Hippocampal formation (tissue), 2 donors: ENCODE data around the gene BLTP3B.
"Not testable (repeated sequence)": the region's sequence is repeated elsewhere in the genome, so short reads cannot be mapped to it uniquely, and the experiment has no call there.

Source experiments
- DNase-seq, 2 donors: peaks; one replicate each; lab custom pipeline; 2025; lab: John Stamatoyannopoulos, UW

Gene BLTP3B

GRCh38 chr12:100142851-100143559 lies at the start of gene BLTP3B:
BLTP3B (minus strand) TSS chr12:100142874; CDS start chr12:100142635, 239 bp downstream.
- DNase-seq, result peak; percentile 86 to 92

DNA sequence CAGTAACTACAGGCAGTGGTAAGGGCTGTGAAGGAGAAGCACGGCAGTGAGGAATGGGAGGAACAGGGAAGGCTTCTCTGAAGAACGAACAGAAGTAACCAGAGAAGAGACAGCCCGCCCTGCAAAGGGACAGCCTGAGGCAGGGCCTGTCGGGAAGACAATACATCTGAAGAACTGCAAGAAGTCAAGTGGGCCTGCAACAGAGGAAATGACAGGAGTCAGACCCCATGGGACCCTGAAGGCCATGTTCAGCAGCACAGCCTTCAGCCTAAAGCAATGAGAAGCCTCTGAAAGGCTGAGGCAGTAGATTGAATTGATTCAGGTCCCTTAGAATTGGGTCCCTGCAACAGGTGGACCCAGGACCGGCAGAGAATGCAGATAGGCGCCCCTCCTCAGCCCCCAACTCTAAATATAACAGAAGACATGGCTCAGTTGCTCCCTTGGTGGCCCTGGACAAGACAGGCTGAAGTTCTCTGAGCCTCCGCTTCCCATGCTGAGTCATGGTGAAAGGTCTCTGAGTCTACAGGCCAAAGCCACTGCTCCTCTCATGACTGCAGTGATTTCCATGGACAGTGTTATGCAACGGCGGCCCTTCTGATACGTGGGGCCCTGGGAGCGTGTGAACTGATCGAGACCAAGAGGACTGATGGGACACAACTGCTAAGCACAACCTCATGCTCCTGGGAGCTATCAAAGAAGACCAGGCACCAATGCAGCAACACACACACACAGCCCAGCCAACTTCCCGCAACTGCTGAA lies 47.1 kb upstream of the BLTP3B start:
- DNase-seq, result no peak

DNA sequence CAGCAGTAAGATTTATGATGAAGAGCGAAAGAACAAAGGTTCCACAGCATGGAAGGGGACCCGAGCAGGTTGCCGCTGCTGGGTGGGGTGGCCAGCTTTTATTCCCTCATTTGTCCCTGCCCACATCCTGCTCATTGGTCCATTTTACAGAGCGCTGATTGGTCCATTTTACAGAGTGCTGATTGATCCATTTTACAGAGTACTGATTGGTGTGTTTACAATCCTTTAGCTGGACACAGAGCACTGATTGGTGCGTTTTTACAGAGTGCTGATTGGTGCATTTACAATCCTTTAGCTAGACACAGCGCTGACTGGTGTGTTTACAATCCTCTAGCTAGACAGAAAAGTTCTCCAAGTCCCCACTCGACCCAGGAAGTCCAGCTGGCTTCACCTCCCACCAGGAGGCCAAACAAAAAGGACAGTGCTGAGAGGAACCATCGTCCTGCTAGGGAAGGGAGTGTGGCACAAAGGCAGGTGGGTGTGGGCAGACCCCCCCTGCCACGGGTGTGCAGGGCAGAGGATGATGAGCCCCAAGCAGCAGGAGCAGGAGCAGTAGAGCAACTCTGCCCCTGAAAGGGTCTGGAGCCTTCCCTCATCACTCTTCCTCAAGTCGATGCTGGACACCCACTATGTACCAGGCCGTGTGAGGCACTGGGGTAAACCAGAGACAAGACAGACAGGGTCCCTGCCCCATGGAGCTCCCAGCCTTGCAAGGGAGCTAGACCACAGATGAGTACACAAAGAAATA lies 46.4 kb upstream of the BLTP3B start:
- not testable (repeated sequence) for DNase-seq

DNA sequence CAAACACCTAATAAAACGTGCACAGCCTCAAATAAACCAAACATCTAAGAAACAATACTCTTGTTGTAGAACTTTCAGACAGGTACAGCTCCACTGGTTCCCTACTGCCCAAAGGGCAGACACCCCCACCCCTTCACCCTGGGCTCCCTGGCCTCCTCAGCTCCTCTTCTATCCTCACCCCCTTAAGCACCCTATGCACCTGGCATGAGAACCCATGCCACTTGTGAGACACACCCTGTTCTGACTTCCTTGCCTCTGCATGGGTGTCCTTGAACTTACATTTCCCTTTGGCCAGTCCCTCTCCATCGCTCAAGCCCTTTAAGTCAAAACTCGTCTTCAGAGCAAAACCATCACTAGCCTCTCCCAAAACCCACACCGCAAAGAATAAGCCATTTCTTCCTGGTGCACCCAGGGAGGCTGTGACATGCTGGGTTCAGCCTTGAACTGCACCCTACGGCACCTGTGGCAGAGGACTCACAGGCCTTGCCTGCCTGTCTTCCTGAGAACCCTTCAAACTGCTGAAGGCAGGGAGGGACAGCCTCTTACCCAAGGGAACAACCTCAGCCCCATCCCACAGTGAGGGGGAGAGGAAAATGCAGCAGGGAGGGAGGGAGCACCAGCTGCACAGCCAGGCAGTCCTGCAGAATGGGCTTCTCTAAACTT lies 45.3 kb upstream of the BLTP3B start:
- no peak for DNase-seq

GRCh38 chr12:100187068-100187467 lies 44.4 kb upstream of the BLTP3B start:
- no peak for DNase-seq

- DNase-seq, result no peak
These were observed 43.4 kb upstream of the BLTP3B start for GRCh38 chr12:100186071-100186470.

- peak; percentile 18 to 26 for DNase-seq
These were observed 42.8 kb upstream of the BLTP3B start for GRCh38 chr12:100185361-100185894.

DNA sequence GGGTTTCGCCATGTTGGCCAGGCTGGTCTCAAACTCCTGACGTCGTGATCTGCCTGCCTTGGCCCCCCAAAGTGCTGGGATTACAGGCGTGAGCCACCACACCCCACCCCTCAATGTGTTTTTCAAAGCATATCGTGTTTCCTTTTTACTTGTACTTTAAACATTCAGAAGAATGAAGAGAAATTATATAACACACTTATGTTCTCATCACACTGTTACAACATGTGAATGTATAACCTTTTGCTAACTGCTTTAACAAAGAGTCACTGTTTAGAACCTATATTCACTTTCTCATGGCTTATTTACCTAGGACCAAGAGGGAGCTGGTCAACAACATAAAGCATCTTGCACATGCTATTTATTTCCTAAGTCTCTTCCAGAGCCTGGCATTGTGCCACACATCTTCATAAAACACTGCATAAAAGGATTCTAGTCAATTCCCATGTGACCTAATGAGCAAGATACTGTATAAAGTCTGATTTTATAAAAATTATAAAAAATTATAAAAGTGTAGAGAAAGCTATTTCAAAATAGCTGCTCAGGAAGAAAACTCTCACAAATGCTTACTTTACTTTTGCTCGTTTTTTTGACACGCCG lies 42.0 kb upstream of the BLTP3B start:
- no peak for DNase-seq

GRCh38 chr12:100179252-100179651 lies 36.6 kb upstream of the BLTP3B start:
- no peak for DNase-seq

DNA sequence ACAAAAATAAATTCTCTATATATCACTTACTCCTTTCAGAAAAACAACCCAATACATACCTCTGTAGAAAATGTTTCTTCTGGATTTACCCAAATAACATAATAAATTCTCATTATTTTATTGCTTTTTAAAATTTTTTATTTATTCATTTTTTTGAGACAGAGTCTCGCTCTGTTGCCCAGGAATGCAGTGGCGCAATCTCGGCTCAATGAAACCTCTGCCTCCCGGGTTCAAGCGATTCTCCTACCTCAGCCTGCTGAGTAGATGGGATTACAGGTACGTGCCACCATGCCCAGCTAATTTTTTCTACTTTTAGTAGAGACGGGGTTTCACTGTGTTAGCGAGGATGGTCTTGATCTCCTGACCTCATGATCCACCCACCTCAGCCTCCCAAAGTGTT lies 33.8 kb upstream of the BLTP3B start:
- DNase-seq, result not testable (repeated sequence)

- DNase-seq, result no peak
These were observed 31.8 kb upstream of the BLTP3B start for GRCh38 chr12:100174495-100174894.

DNA sequence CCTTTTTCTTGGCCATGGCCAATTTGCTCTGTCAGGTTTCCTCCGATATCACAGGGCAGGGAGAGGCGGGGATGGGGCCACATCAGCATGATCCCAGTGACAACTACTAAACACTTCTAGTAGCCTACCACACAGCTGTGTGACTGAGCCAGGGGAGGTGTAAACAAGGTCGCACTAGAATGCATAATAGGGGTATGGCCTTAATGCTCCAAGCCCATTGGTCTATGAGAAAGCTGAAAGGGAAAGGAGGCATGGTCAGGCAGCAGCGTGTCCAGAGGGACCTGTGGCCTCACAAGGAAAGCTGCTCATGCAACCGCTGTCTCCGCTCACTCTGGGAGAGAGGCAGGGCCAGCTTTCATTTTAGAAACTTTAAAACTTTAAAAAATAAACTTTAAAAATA lies 30.4 kb upstream of the BLTP3B start:
- no peak for DNase-seq

GRCh38 chr12:100171248-100171647 lies 28.6 kb upstream of the BLTP3B start:
- no peak for DNase-seq

DNA sequence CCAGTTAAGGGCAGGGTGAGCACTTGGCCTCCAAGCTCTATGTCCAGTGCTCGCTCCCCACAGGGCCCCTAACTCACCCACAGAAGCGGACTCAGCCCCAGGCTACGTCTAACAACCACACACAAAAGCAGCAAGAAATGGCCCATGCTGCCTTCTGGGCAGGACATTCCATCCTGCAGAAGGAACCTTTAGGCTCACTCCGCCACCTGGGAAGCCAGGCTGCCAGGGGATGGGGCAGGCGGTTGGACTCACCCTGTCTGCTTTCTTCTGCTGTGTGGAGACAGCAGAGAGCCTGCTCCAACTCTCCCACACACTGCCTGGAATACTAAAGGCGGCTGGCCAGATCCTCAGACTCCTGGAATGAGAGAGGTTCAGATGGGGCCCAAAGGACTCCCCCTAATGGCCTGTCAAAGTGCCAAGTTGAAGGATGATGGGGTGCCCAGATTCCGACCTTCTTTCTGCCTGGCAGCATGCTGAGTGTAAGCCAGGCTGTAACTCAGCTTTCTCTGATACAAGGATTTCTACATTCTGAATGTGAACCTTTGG lies 27.7 kb upstream of the BLTP3B start:
- peak; percentile 11 to 24 for DNase-seq

DNA sequence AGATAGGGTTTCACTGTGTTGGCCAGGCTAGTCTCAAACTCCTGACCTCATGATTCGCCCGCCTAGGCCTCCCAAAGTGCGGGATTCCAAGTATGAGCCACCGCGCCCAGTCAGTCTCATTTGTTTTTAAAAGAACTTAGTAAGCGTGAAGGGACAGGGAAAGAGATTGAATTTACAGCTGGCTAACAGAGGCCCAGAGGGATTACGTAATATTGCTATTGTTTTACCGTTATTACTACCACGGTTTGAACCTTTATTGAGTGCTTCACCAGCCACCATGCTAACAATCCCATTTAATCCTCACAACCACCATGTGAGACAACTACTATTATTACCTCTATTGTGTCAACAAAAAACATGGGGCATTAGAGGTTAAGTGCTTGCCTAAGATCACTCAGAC lies 26.7 kb upstream of the BLTP3B start:
- no peak for DNase-seq

- no peak for DNase-seq
These were observed 25.9 kb upstream of the BLTP3B start for GRCh38 chr12:100168562-100168961.

DNA sequence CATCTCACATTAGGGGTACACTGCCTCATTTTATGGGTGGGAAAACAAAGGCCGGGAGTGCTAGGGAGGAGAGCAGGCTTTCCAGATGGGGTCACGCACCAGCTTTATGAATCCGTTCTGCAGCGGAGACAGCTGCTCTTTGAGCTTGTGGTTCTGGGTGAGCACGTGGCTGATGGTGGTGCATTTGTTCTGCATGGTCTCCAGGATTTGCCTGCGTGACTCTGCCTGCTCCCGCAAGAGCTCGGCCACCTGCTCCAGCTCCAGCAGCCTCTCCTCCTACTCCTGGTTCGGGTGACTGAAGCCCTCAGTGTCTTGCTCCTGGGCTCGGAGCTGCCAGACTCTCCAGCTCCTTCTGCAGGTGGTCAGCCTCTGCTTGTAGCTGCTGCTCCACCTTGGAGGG lies 23.6 kb upstream of the BLTP3B start:
- no peak for DNase-seq

DNA sequence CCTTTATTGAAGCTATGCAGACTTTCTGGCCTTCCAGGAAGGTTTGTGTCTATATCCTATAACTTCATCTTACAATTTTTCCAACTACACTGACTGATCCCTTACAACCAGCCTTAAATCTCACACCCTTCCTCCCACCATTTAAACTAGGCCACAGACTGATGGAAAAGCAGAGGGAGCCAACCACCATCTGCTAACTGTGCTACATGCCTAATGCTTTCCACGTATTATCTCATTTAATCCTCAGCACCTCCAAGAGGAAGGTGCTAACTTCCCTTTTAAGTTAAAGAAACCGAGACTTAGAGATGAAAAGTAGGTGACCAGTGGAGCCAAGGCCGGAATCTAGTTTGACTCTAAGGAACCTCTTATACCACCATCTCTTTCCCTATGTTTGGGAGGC lies 22.7 kb upstream of the BLTP3B start:
- DNase-seq, result no peak

- no peak for DNase-seq
These were observed 21.6 kb upstream of the BLTP3B start for GRCh38 chr12:100164153-100164704.

- DNase-seq, result peak; percentile 47 to 74
These were observed 20.9 kb upstream of the BLTP3B start for GRCh38 chr12:100163416-100164152.
